K562 (cell line): ENCODE data around the gene CHCHD5. TPM values are rescaled to one million over a fixed set of nuclear protein-coding genes. Genes with fewer than 3 reads are reported as not detected.

Experiments
- HDAC1 ChIP-seq, 2 experiments: fragments of 450-650 bp; IDR thresholded peaks; 2 replicates each; pipeline ENCODE4 v1.6.1; 2016 to 2017; ENCODE audit warnings: inconsistent platforms in 1 of 2, mild to moderate bottlenecking in 1 of 2, moderate library complexity in 1 of 2
- MECOM ChIP-seq: fragments of 250-450 bp; sonication (Bioruptor Pico); IDR thresholded peaks from 2 replicates; pipeline ENCODE4 v1.8.0; 2022; ENCODE audit warnings: inconsistent platforms
- NFE2 ChIP-seq: IDR thresholded peaks from 2 replicates; pipeline ENCODE4 v1.6.1; 2014; ENCODE audit warnings: antibody characterized with exemption, low read depth
- SETDB1 ChIP-seq: IDR thresholded peaks from one replicate; pipeline ENCODE4 v1.6.1; 2012; ENCODE audit warnings: low read length, control low read depth, inconsistent platforms
- TCF3 ChIP-seq: sonication (generic); formaldehyde crosslinking; IDR thresholded peaks from 2 replicates; pipeline ENCODE4 v1.4.0; 2020; ENCODE audit warnings: mild to moderate bottlenecking, missing genetic modification reagents
- TRIM28 ChIP-seq: fragments of 450-650 bp; IDR thresholded peaks from 2 replicates; pipeline ENCODE4 v1.6.1; 2017
- ZNF143 ChIP-seq: sonication (generic); formaldehyde crosslinking; IDR thresholded peaks from 2 replicates; pipeline ENCODE4 v1.9.0; 2022; ENCODE audit warnings: mild to moderate bottlenecking, missing genetic modification reagents
- ZNF217 ChIP-seq: sonication (generic); formaldehyde crosslinking; IDR thresholded peaks from 2 replicates; pipeline ENCODE4 v1.8.0; 2022; ENCODE audit warnings: mild to moderate bottlenecking, missing genetic modification reagents
- ZNF408 ChIP-seq: fragments of 250-450 bp; sonication (Bioruptor Pico); IDR thresholded peaks from 2 replicates; pipeline ENCODE4 v1.4.0; 2020; ENCODE audit warnings: low read depth, mild to moderate bottlenecking, moderate library complexity
- polyA plus RNA-seq, 8 experiments: library from polyadenylated mRNA; depleted of rRNA in 4 of 8; stranded (reverse) in 5 of 8; unstranded in 3 of 8; fragments of >200 nt; fragmentation: Nextera tagmentation in 2 of 8; fragmentation: Illumina TruSeq in 1 of 8; extraction: Ambion mirVana in 2 of 8; extraction: Trizol in 1 of 8; gene quantifications; 2 replicates each; pipeline versions ENCODE4 v1.2.1 to v1.2.3, GENCODE V29; 2011 to 2014; ENCODE audit warnings: inconsistent platforms in 1 of 8, missing spikeins in 1 of 8
- total RNA-seq, 7 experiments: library from RNA; depleted of rRNA in 6 of 7; stranded (reverse); fragments of >200 nt in 6 of 7; fragmentation: Illumina TruSeq in 2 of 7; extraction: Trizol in 2 of 7; gene quantifications; 2 replicates each; pipeline versions ENCODE4 v1.2.1 to v1.2.3, GENCODE V29; 2011 to 2021; ENCODE audit warnings: low replicate concordance in 1 of 7
- TF ChIP-seq, protein P1 (sequence below): fragments of 450-650 bp; IDR thresholded peaks from 2 replicates; pipeline ENCODE4 v1.6.1; 2016; ENCODE audit warnings: mild to moderate bottlenecking, moderate library complexity
- TF ChIP-seq, protein P2 (sequence below): sonication (generic); formaldehyde crosslinking; IDR thresholded peaks from 2 replicates; pipeline ENCODE4 v1.8.0; 2023; ENCODE audit warnings: mild to moderate bottlenecking, missing genetic modification reagents

The CHCHD5 gene
- total and polyA plus RNA-seq, 9 of the 15 experiments (the other 6 are each of a cell fraction or from before 2014, with no cell fraction given), result 7.4 to 79.3 (median 33.4) TPM

DNA sequence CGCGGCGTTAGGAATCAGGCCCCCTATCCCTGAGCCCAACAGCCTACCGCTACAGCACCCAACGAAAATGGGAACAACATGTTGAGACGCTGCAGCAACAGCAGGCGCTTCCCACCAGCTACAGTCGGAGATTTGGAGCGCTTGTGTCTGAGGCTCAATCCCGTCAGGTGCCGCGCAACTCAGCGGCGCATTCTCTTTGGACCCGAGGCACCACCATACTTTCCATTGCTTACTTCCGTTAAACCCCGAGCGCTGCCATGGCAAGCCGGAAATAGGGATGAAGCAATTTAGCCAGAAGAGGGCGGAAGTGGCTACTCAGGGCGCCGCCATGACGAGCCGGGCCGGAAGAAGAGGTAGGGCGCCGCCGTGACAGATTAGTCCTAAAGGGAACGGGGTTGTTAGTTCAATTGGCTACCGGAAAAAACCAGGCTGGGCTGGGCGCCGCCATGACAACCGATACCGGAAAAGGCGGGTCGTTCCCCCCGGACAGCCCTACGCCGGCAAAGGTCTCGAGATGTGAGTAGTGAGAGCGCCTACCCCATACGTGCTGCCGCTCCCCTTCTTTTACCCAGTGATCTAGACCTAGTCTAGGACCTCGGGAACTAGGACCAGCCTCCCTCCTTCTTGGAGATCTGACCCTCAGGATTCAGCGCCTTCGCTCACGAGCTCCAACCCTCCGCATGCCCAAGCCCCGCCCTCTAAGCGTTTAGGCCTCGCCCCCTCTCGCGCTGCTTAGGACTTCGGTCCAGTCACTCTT is at the start of gene CHCHD5 (continued):
- TF ChIP-seq, protein P1, sequence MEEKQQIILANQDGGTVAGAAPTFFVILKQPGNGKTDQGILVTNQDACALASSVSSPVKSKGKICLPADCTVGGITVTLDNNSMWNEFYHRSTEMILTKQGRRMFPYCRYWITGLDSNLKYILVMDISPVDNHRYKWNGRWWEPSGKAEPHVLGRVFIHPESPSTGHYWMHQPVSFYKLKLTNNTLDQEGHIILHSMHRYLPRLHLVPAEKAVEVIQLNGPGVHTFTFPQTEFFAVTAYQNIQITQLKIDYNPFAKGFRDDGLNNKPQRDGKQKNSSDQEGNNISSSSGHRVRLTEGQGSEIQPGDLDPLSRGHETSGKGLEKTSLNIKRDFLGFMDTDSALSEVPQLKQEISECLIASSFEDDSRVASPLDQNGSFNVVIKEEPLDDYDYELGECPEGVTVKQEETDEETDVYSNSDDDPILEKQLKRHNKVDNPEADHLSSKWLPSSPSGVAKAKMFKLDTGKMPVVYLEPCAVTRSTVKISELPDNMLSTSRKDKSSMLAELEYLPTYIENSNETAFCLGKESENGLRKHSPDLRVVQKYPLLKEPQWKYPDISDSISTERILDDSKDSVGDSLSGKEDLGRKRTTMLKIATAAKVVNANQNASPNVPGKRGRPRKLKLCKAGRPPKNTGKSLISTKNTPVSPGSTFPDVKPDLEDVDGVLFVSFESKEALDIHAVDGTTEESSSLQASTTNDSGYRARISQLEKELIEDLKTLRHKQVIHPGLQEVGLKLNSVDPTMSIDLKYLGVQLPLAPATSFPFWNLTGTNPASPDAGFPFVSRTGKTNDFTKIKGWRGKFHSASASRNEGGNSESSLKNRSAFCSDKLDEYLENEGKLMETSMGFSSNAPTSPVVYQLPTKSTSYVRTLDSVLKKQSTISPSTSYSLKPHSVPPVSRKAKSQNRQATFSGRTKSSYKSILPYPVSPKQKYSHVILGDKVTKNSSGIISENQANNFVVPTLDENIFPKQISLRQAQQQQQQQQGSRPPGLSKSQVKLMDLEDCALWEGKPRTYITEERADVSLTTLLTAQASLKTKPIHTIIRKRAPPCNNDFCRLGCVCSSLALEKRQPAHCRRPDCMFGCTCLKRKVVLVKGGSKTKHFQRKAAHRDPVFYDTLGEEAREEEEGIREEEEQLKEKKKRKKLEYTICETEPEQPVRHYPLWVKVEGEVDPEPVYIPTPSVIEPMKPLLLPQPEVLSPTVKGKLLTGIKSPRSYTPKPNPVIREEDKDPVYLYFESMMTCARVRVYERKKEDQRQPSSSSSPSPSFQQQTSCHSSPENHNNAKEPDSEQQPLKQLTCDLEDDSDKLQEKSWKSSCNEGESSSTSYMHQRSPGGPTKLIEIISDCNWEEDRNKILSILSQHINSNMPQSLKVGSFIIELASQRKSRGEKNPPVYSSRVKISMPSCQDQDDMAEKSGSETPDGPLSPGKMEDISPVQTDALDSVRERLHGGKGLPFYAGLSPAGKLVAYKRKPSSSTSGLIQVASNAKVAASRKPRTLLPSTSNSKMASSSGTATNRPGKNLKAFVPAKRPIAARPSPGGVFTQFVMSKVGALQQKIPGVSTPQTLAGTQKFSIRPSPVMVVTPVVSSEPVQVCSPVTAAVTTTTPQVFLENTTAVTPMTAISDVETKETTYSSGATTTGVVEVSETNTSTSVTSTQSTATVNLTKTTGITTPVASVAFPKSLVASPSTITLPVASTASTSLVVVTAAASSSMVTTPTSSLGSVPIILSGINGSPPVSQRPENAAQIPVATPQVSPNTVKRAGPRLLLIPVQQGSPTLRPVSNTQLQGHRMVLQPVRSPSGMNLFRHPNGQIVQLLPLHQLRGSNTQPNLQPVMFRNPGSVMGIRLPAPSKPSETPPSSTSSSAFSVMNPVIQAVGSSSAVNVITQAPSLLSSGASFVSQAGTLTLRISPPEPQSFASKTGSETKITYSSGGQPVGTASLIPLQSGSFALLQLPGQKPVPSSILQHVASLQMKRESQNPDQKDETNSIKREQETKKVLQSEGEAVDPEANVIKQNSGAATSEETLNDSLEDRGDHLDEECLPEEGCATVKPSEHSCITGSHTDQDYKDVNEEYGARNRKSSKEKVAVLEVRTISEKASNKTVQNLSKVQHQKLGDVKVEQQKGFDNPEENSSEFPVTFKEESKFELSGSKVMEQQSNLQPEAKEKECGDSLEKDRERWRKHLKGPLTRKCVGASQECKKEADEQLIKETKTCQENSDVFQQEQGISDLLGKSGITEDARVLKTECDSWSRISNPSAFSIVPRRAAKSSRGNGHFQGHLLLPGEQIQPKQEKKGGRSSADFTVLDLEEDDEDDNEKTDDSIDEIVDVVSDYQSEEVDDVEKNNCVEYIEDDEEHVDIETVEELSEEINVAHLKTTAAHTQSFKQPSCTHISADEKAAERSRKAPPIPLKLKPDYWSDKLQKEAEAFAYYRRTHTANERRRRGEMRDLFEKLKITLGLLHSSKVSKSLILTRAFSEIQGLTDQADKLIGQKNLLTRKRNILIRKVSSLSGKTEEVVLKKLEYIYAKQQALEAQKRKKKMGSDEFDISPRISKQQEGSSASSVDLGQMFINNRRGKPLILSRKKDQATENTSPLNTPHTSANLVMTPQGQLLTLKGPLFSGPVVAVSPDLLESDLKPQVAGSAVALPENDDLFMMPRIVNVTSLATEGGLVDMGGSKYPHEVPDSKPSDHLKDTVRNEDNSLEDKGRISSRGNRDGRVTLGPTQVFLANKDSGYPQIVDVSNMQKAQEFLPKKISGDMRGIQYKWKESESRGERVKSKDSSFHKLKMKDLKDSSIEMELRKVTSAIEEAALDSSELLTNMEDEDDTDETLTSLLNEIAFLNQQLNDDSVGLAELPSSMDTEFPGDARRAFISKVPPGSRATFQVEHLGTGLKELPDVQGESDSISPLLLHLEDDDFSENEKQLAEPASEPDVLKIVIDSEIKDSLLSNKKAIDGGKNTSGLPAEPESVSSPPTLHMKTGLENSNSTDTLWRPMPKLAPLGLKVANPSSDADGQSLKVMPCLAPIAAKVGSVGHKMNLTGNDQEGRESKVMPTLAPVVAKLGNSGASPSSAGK, result peak; percentile 81
- TF ChIP-seq ZNF217 (CRISPR knock-in tag) (no peak), NFE2 (0 out of 2 replicates have a peak, but pooled peaks have one; percentile 1), TCF3 (CRISPR knock-in tag) (no peak), ZNF408 (CRISPR knock-in tag) (no peak), MECOM (CRISPR knock-in tag) (no peak), ZNF143 (CRISPR knock-in tag) (0 out of 2 replicates have a peak, but pooled peaks have one; percentile 9), HDAC1 (IDR thresholded peaks at IDR 0.05) (peak in 1 of 2 experiments; percentile 43; a peak in 1 of 4 replicates), TRIM28 (no peak), SETDB1 (no peak)
- TF ChIP-seq, protein P2, sequence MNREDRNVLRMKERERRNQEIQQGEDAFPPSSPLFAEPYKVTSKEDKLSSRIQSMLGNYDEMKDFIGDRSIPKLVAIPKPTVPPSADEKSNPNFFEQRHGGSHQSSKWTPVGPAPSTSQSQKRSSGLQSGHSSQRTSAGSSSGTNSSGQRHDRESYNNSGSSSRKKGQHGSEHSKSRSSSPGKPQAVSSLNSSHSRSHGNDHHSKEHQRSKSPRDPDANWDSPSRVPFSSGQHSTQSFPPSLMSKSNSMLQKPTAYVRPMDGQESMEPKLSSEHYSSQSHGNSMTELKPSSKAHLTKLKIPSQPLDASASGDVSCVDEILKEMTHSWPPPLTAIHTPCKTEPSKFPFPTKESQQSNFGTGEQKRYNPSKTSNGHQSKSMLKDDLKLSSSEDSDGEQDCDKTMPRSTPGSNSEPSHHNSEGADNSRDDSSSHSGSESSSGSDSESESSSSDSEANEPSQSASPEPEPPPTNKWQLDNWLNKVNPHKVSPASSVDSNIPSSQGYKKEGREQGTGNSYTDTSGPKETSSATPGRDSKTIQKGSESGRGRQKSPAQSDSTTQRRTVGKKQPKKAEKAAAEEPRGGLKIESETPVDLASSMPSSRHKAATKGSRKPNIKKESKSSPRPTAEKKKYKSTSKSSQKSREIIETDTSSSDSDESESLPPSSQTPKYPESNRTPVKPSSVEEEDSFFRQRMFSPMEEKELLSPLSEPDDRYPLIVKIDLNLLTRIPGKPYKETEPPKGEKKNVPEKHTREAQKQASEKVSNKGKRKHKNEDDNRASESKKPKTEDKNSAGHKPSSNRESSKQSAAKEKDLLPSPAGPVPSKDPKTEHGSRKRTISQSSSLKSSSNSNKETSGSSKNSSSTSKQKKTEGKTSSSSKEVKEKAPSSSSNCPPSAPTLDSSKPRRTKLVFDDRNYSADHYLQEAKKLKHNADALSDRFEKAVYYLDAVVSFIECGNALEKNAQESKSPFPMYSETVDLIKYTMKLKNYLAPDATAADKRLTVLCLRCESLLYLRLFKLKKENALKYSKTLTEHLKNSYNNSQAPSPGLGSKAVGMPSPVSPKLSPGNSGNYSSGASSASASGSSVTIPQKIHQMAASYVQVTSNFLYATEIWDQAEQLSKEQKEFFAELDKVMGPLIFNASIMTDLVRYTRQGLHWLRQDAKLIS (CRISPR knock-in tag), result peak; percentile 42; the same call in 1 of the 2 replicates
